GM23338 (cell line): ENCODE measurements around the gene JARID2. TPM values are rescaled to one million over a fixed set of nuclear protein-coding genes. Genes with fewer than 3 reads are reported as not detected.
A peak's percentile ranks its signal among the peaks of the same experiment; 100 is the strongest.

Source experiments
- ATAC-seq: fragments of 200-7000 bp; cut with Tn5 transposase; 3 replicates; pipeline ENCODE4 v1.9.1; 2020
- DNase-seq: peaks from one replicate; pipeline ENCODE4 v3.0.0-alpha.2; 2015; ENCODE audit warnings: low spot score
- H2AFZ ChIP-seq: fragments of 200-600 bp; sonication (generic); 2 replicates; pipeline ENCODE4 v1.8.0; 2016; ENCODE audit warnings: antibody characterized with exemption, mild to moderate bottlenecking, moderate library complexity
- H3F3A ChIP-seq: fragments of 200-600 bp; sonication (generic); replicated peaks from 2 replicates; pipeline ENCODE4 v1.8.0; 2017; ENCODE audit warnings: antibody characterized with exemption, mixed run types, low read depth
- H3K27ac ChIP-seq: fragments of 200-600 bp; sonication (generic); 2 replicates; pipeline ENCODE4 v1.6.1; 2016; ENCODE audit warnings: low read depth
- H3K27me3 ChIP-seq: fragments of 200-600 bp; sonication (generic); 2 replicates; pipeline ENCODE4 v1.8.0; 2016; ENCODE audit warnings: mild to moderate bottlenecking, mixed run types, moderate library complexity; ENCODE audit not compliant: insufficient read depth
- H3K36me3 ChIP-seq: fragments of 200-600 bp; sonication (generic); 2 replicates; pipeline ENCODE4 v1.8.0; 2016; ENCODE audit warnings: mild to moderate bottlenecking; ENCODE audit not compliant: insufficient read depth
- H3K4me1 ChIP-seq: fragments of 200-600 bp; sonication (generic); 2 replicates; pipeline ENCODE4 v1.8.0; 2016; ENCODE audit warnings: mild to moderate bottlenecking, moderate library complexity; ENCODE audit not compliant: insufficient read depth
- H3K4me2 ChIP-seq: fragments of 200-600 bp; sonication (generic); 2 replicates; pipeline ENCODE4 v1.7.1; 2017; ENCODE audit warnings: mixed run types
- H3K4me3 ChIP-seq: fragments of 200-600 bp; sonication (generic); 2 replicates; pipeline ENCODE4 v1.6.1; 2016; ENCODE audit warnings: mixed run types
- H3K79me2 ChIP-seq: fragments of 200-600 bp; sonication (generic); replicated peaks from 2 replicates; pipeline ENCODE4 v1.8.0; 2017; ENCODE audit warnings: mild to moderate bottlenecking; ENCODE audit not compliant: insufficient read depth
- H3K9me2 ChIP-seq: fragments of 200-600 bp; sonication (generic); 2 replicates; pipeline ENCODE4 v1.8.0; 2017; ENCODE audit not compliant: insufficient read depth
- H4K20me1 ChIP-seq: fragments of 200-600 bp; sonication (generic); replicated peaks from 2 replicates; pipeline ENCODE4 v1.8.0; 2017; ENCODE audit warnings: mild to moderate bottlenecking; ENCODE audit not compliant: insufficient read depth
- H3K27ac Mint-ChIP-seq: 2 replicates; pipeline ENCODE4 v1.8.0; 2020; ENCODE audit warnings: inconsistent platforms, mild to moderate bottlenecking, moderate library complexity, mixed read lengths
- H3K27me3 Mint-ChIP-seq: 3 replicates; pipeline ENCODE4 v1.8.0; 2022; ENCODE audit warnings: low read depth, mild to moderate bottlenecking, moderate library complexity, mixed read lengths, inconsistent platforms; ENCODE audit not compliant: insufficient read depth, poor library complexity
- H3K36me3 Mint-ChIP-seq: 3 replicates; pipeline ENCODE4 v1.8.0; 2021; ENCODE audit warnings: low read depth, mild to moderate bottlenecking, inconsistent platforms, moderate library complexity, mixed read lengths
- H3K4me1 Mint-ChIP-seq: 3 replicates; pipeline ENCODE4 v1.8.0; 2020; ENCODE audit warnings: mild to moderate bottlenecking, inconsistent platforms, mixed read lengths
- H3K4me3 Mint-ChIP-seq: 3 replicates; pipeline ENCODE4 v1.8.0; 2021; ENCODE audit warnings: moderate library complexity, mild to moderate bottlenecking, inconsistent platforms, mixed read lengths
- H3K9me3 Mint-ChIP-seq: 3 replicates; pipeline ENCODE4 v1.8.0; 2020; ENCODE audit warnings: moderate library complexity, mild to moderate bottlenecking, inconsistent platforms, mixed read lengths
- CREB1 ChIP-seq: fragments of 250-450 bp; sonication (Bioruptor Pico); IDR thresholded peaks from 2 replicates; pipeline ENCODE4 v1.5.0; 2020; ENCODE audit warnings: low read depth, mild to moderate bottlenecking, moderate library complexity
- CTCF ChIP-seq, 2 experiments: fragments of 200-600 bp in 1 of 2; sonication (generic) in 1 of 2; conservative IDR thresholded peaks; 2 replicates each; pipeline versions ENCODE4 v1.5.1 to v1.6.1; 2016 to 2017; ENCODE audit warnings: antibody characterized with exemption in 2 of 2, low read depth in 2 of 2, mild to moderate bottlenecking in 2 of 2, moderate library complexity in 1 of 2
- ETS1 ChIP-seq: IDR thresholded peaks from 2 replicates; pipeline ENCODE4 v1.6.1; 2016; ENCODE audit warnings: antibody characterized with exemption
- EZH2 ChIP-seq: fragments of 200-600 bp; sonication (generic); IDR thresholded peaks from one replicate; pipeline ENCODE4 v1.8.0; 2017; ENCODE audit warnings: antibody characterized with exemption, mild to moderate bottlenecking, low read depth; ENCODE audit not compliant: unreplicated experiment
- EZH2phosphoT487 ChIP-seq: fragments of 200-600 bp; sonication (generic); IDR thresholded peaks from one replicate; pipeline ENCODE4 v1.8.1; 2018; ENCODE audit warnings: antibody characterized with exemption; ENCODE audit not compliant: unreplicated experiment
- JUNB ChIP-seq: IDR thresholded peaks from one replicate; pipeline ENCODE4 v1.6.1; 2016; ENCODE audit warnings: antibody characterized with exemption; ENCODE audit not compliant: unreplicated experiment
- NANOG ChIP-seq: IDR thresholded peaks from 2 replicates; pipeline ENCODE4 v1.6.1; 2016; ENCODE audit warnings: antibody characterized with exemption, borderline replicate concordance
- POLR2AphosphoS5 ChIP-seq: IDR thresholded peaks from 2 replicates; pipeline ENCODE4 v1.6.1; 2016; ENCODE audit warnings: antibody characterized with exemption, low read depth
- REST ChIP-seq: IDR thresholded peaks from one replicate; pipeline ENCODE4 v1.6.1; 2018; ENCODE audit warnings: antibody characterized with exemption; ENCODE audit not compliant: unreplicated experiment
- STAT1 ChIP-seq: IDR thresholded peaks from one replicate; pipeline ENCODE4 v1.6.1; 2016; ENCODE audit warnings: antibody characterized with exemption; ENCODE audit not compliant: unreplicated experiment
- ZNF114 ChIP-seq: fragments of 250-450 bp; sonication (Bioruptor Pico); IDR thresholded peaks from 2 replicates; pipeline ENCODE4 v1.5.0; 2020; ENCODE audit warnings: mild to moderate bottlenecking, moderate library complexity
- ZNF331 ChIP-seq: fragments of 250-450 bp; sonication (Bioruptor Pico); IDR thresholded peaks from 2 replicates; pipeline ENCODE4 v1.5.0; 2020; ENCODE audit warnings: low read depth, mild to moderate bottlenecking, moderate library complexity
- ZNF462 ChIP-seq: fragments of 250-450 bp; sonication (Bioruptor Pico); IDR thresholded peaks from 2 replicates; pipeline ENCODE4 v1.5.0; 2020; ENCODE audit warnings: mild to moderate bottlenecking, moderate library complexity
- polyA plus RNA-seq: library from polyadenylated mRNA; unstranded; fragments of >200 nt; fragmentation: Nextera tagmentation; extraction: Ambion mirVana; gene quantifications from 2 replicates; pipeline ENCODE4 v1.2.1, GENCODE V29; 2016
- total RNA-seq: library from RNA; depleted of rRNA; stranded (reverse); fragments of >200 nt; shearing (Covaris generic); gene quantifications from 2 replicates; pipeline ENCODE4 v1.2.3, GENCODE V29; 2014

The JARID2 gene
- total and polyA plus RNA-seq, 2 experiments from 2014 or later = 92.8 to 196 TPM

GRCh38 chr6:15287670-15288375 lies 42.0 kb downstream of the JARID2 start:
- H3K4me2 ChIP-seq = peak overlapping the region; percentile 19
- no peak overlapping the region for H3K4me3 ChIP-seq
- no peak for TF ChIP-seq ZNF462 (CRISPR knock-in tag)
- TF ChIP-seq ZNF114 (CRISPR knock-in tag) = no peak
- TF ChIP-seq STAT1 = no peak
- no peak for TF ChIP-seq CREB1 (CRISPR knock-in tag)
- TF ChIP-seq JUNB = no peak
- no peak for TF ChIP-seq REST
- no peak for TF ChIP-seq EZH2
- no peak for TF ChIP-seq EZH2phosphoT487
- TF ChIP-seq ZNF331 (CRISPR knock-in tag) = no peak
- TF ChIP-seq ETS1 = no peak
- TF ChIP-seq NANOG = no peak
- no peak for TF ChIP-seq CTCF (conservative IDR thresholded peaks at IDR 0.05; ENCODE audit: low read depth in 2 of 2)
- no peak for TF ChIP-seq POLR2AphosphoS5
- H3K4me3 Mint-ChIP-seq = no peak overlapping the region; the same call in 2 of the 3 replicates
- H3K4me1 Mint-ChIP-seq = peaks cover 59% of the 10 kb centered on the region
- peaks cover 23% of the 10 kb centered on the region for H3K27me3 Mint-ChIP-seq
- H3K36me3 Mint-ChIP-seq = peaks cover 46% of the 10 kb centered on the region
- H3K9me3 Mint-ChIP-seq = no peaks in the 10 kb centered on the region; the same call in 2 of the 3 replicates
- peaks cover 92% of the 10 kb centered on the region for H4K20me1 ChIP-seq
- peaks cover 100% of the 10 kb centered on the region for H3K79me2 ChIP-seq
- H3F3A ChIP-seq = peaks cover 45% of the 10 kb centered on the region
- DNase-seq = no peak
- peak overlapping the region; percentile 37 for H3K27ac Mint-ChIP-seq
- H3K27me3 ChIP-seq = no peaks in the 10 kb centered on the region
- peaks cover 10% of the 10 kb centered on the region; the same call in 1 of the 2 replicates for H3K36me3 ChIP-seq
- no peak overlapping the region for H2AFZ ChIP-seq
- no peak overlapping the region for H3K27ac ChIP-seq
- no peaks in the 10 kb centered on the region for H3K9me2 ChIP-seq
- ATAC-seq = no peak
- peaks cover 97% of the 10 kb centered on the region for H3K4me1 ChIP-seq
